ENCODE data around the gene DPH7. TPM values are rescaled to one million over a fixed set of nuclear protein-coding genes. Genes with fewer than 3 reads are reported as not detected.
"Not testable (repeated sequence)": the region's sequence is repeated elsewhere in the genome, so short reads cannot be mapped to it uniquely, and the experiment has no call there.

Gene DPH7
- polyA plus RNA-seq, 1 experiment: 19.5 TPM

DNA sequence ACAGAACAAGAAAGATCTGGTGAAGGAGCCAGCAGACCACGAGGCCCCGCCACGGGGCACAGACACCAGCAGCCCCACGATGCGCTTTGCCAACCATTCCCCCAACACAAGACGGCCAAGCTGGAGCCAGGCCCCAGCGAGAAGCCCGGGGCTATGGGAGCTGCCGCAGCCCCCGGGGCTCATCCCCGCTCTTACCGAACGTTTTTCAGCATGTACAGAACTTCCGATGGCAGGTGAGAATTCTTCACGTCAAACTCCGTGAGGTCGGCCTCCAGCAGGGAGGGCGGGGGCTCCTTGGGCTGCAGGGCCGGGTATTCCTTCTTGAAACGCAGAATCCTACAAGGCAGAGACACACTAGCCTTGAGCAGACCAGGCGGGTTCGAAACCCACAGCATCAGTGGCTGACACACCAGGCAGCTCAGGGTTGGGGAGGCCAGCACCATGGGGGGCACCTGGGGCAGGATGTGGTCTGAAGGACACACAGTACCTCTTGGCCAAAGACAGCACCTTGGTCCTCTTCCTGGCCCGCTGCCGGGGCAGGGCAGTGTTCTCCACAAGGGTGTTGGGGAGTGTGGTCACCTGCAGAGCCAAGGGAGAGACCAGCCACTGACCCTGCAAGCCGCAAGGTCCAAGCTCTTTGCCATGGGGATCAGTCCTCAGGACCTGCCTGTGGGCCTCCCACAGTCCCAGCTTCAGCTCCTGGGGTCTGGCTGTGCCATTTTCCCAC, 35.3 kb downstream of the DPH7 start:
- CTCF ChIA-PET: interaction anchor here (1.4 kb wide), 1 partner anchor 9 kb away, joined by 3 read pairs; the partner anchor contains the start of gene MRPL41
- POLR2A ChIA-PET: no interaction called here
- Histone ChIP-seq H3K4me3 (ENCODE audit: low read depth, low read length) (no peak overlapping the region), H3K27ac (ENCODE audit: low read depth, low read length) (no peak overlapping the region), H3K9me3 (ENCODE audit: control insufficient read depth, insufficient read depth, low read length) (peaks cover 6% of the 10 kb centered on the region; the same call in 1 of the 2 replicates), H3K27me3 (ENCODE audit: control insufficient read depth, insufficient read depth, low read length) (peaks cover 4% of the 10 kb centered on the region)
- no peak for DNase-seq (ENCODE audit: low read depth, low spot score)
- TF ChIP-seq, protein P1, sequence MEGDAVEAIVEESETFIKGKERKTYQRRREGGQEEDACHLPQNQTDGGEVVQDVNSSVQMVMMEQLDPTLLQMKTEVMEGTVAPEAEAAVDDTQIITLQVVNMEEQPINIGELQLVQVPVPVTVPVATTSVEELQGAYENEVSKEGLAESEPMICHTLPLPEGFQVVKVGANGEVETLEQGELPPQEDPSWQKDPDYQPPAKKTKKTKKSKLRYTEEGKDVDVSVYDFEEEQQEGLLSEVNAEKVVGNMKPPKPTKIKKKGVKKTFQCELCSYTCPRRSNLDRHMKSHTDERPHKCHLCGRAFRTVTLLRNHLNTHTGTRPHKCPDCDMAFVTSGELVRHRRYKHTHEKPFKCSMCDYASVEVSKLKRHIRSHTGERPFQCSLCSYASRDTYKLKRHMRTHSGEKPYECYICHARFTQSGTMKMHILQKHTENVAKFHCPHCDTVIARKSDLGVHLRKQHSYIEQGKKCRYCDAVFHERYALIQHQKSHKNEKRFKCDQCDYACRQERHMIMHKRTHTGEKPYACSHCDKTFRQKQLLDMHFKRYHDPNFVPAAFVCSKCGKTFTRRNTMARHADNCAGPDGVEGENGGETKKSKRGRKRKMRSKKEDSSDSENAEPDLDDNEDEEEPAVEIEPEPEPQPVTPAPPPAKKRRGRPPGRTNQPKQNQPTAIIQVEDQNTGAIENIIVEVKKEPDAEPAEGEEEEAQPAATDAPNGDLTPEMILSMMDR (IDR thresholded peaks at IDR 0.05; ENCODE audit: low read depth, low read length): no peak

GRCh38 chr9:137542486-137542885, 36.2 kb downstream of the DPH7 start:
- Histone ChIP-seq H3K9me3 (ENCODE audit: control insufficient read depth, insufficient read depth, low read length) (peaks cover 6% of the 10 kb centered on the region; the same call in 1 of the 2 replicates), H3K4me3 (ENCODE audit: low read depth, low read length) (no peak overlapping the region), H3K27ac (ENCODE audit: low read depth, low read length) (no peak overlapping the region), H3K27me3 (ENCODE audit: control insufficient read depth, insufficient read depth, low read length) (peaks cover 4% of the 10 kb centered on the region)
- CTCF ChIA-PET: interaction anchor here (0.6 to 1.4 kb wide), 2 partner anchors 10 to 120 kb away, joined by 3 to 7 read pairs; partner anchors contain the start of genes EXD3, MRPL41 and NOXA1
- TF ChIP-seq, protein P1 (IDR thresholded peaks at IDR 0.05; ENCODE audit: low read depth, low read length): no peak
- DNase-seq (ENCODE audit: low read depth, low spot score): no peak
- POLR2A ChIA-PET: interaction anchor here (0.8 kb wide), 1 partner anchor 9 kb away, joined by 3 read pairs; the partner anchor contains the start of gene MRPL41

DNA sequence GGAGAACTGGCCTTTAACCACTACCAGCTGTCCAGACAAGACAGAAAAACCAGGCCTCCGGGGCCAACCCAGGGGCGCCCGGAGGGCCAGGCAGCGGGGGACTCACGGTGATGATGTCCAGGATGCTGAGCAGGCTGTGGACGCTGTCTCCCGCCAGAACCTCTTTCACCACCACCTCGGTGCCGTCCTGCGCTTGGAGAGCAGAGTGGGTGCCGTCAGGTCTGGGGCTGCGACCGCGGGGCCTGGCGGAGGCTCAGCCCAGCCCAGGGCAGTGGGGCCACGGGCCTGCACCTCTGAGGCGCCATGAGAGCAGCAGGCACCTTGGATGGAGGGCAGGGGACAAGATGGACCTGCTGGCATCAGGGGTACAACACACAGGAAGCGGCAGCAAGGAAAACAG, 38.2 kb downstream of the DPH7 start:
- Histone ChIP-seq H3K9me3 (ENCODE audit: control insufficient read depth, insufficient read depth, low read length) (no peaks in the 10 kb centered on the region; the same call in 1 of the 2 replicates), H3K27ac (ENCODE audit: low read depth, low read length) (no peak overlapping the region), H3K27me3 (ENCODE audit: control insufficient read depth, insufficient read depth, low read length) (peaks cover 4% of the 10 kb centered on the region), H3K4me3 (ENCODE audit: low read depth, low read length) (no peak overlapping the region)
- TF ChIP-seq, protein P1 (IDR thresholded peaks at IDR 0.05; ENCODE audit: low read depth, low read length): no peak
- CTCF ChIA-PET: no interaction called here
- POLR2A ChIA-PET: no interaction called here
- DNase-seq (ENCODE audit: low read depth, low spot score): no peak

DNA sequence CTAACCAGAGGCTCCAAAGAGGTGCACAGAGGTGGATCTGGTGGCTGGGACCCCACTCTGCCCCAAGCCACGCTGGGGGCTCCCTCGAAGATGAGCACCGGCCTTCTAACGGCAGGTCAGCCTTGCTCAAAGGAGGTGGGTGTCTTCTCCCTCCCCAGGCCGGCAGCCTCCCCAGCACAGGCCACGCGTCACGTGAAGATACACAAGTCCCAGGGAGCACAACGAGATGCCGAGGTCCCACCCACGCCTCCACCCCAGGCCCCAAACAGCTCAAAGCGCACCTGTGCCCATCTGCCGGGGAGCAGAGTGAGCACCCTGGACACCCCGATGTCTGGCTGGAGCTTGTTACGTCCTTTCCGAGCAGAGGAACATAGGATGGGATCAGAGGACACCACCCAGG, 40.7 kb downstream of the DPH7 start:
- TF ChIP-seq, protein P1 (IDR thresholded peaks at IDR 0.05; ENCODE audit: low read depth, low read length): no peak
- Histone ChIP-seq H3K9me3 (ENCODE audit: control insufficient read depth, insufficient read depth, low read length) (no peaks in the 10 kb centered on the region; the same call in 1 of the 2 replicates), H3K27me3 (ENCODE audit: control insufficient read depth, insufficient read depth, low read length) (peaks cover 2% of the 10 kb centered on the region), H3K4me3 (ENCODE audit: low read depth, low read length) (no peak overlapping the region), H3K27ac (ENCODE audit: low read depth, low read length) (no peak overlapping the region)
- no peak for DNase-seq (ENCODE audit: low read depth, low spot score)
- CTCF ChIA-PET: no interaction called here
- POLR2A ChIA-PET: no interaction called here

- H3K4me3 ChIP-seq (ENCODE audit: low read depth, low read length); POLR2A ChIA-PET; H3K9me3 ChIP-seq (ENCODE audit: control insufficient read depth, insufficient read depth, low read length); DNase-seq (ENCODE audit: low read depth, low spot score); H3K27ac ChIP-seq (ENCODE audit: low read depth, low read length); CTCF ChIA-PET; H3K27me3 ChIP-seq (ENCODE audit: control insufficient read depth, insufficient read depth, low read length): not testable (repeated sequence)
These were observed 42.1 kb downstream of the DPH7 start for GRCh38 chr9:137536594-137537131.
